Left lung (tissue), 10 donors: ENCODE data around the gene TRABD. TPM values are rescaled to one million over a fixed set of nuclear protein-coding genes. Genes with fewer than 3 reads are reported as not detected.

Experiments used
- ATAC-seq: fragments of 200-7000 bp; cut with Tn5 transposase; one replicate; pipeline ENCODE4 v1.9.1; 2020; ENCODE audit warnings: moderate library complexity
- DNase-seq, 4 donors: peaks; one replicate each; pipeline ENCODE4 v3.0.0-alpha.2; 2013 to 2020
- H3K27ac ChIP-seq, 2 donors: fragments of 200-600 bp; sonication (generic) in 1 of 2; one replicate each; pipeline versions ENCODE4 v1.5.0 to v1.8.0; 2020 to 2021
- H3K27me3 ChIP-seq, 2 donors: fragments of 200-600 bp; sonication (generic) in 1 of 2; one replicate each; pipeline versions ENCODE4 v1.5.0 to v1.8.0; 2020 to 2021
- H3K36me3 ChIP-seq, 2 donors: fragments of 200-600 bp; sonication (generic) in 1 of 2; one replicate each; pipeline versions ENCODE4 v1.5.0 to v1.8.0; 2020 to 2021
- H3K4me1 ChIP-seq, 2 donors: fragments of 200-600 bp; one replicate each; pipeline ENCODE4 v1.8.0; 2021
- H3K4me3 ChIP-seq, 2 donors: fragments of 200-600 bp; sonication (generic) in 1 of 2; one replicate each; pipeline versions ENCODE4 v1.5.0 to v1.8.0; 2020 to 2021; ENCODE audit warnings: mild to moderate bottlenecking in 1 of 2
- H3K9me3 ChIP-seq, 2 donors: fragments of 200-600 bp; sonication (generic) in 1 of 2; one replicate each; pipeline versions ENCODE4 v1.5.0 to v1.8.0; 2020 to 2021
- intact Hi-C, 2 donors: fragments of 100-400 bp; cut with DNase I; formaldehyde crosslinking; loops; one replicate each; pipeline versions ENCODE4 v1.11.2 to v1.14.2; 2022
- polyA plus RNA-seq, 6 donors: library from polyadenylated mRNA; unstranded; fragments of 120-200 nt; gene quantifications; one replicate each; pipeline ENCODE4 v1.2.1, GENCODE V29; 2013; ENCODE audit not compliant: insufficient read length in 6 of 6
- total RNA-seq, 2 donors: library from RNA; stranded (reverse); fragmentation: NEBNext Ultra II Directional; extraction: Animal tissue kit (Norgen Biotek cat#: 25700); gene quantifications; one replicate each; pipeline ENCODE4 v1.2.1, GENCODE V29; 2021
- TF ChIP-seq, protein P1 (sequence below), 2 donors: fragments of 200-600 bp; sonication (generic) in 1 of 2; IDR thresholded peaks; one replicate each; pipeline versions ENCODE4 v1.5.0 to v1.8.0; 2021; ENCODE audit warnings: antibody characterized with exemption in 2 of 2
- donor health status: DM: no; HTN: yes; CAD: no.
- donor health status: DM: no; HTN: no; CAD: no.

Gene TRABD
- total and polyA plus RNA-seq, 8 donors: 16.0 to 54.2 (median 24.4) TPM

DNA sequence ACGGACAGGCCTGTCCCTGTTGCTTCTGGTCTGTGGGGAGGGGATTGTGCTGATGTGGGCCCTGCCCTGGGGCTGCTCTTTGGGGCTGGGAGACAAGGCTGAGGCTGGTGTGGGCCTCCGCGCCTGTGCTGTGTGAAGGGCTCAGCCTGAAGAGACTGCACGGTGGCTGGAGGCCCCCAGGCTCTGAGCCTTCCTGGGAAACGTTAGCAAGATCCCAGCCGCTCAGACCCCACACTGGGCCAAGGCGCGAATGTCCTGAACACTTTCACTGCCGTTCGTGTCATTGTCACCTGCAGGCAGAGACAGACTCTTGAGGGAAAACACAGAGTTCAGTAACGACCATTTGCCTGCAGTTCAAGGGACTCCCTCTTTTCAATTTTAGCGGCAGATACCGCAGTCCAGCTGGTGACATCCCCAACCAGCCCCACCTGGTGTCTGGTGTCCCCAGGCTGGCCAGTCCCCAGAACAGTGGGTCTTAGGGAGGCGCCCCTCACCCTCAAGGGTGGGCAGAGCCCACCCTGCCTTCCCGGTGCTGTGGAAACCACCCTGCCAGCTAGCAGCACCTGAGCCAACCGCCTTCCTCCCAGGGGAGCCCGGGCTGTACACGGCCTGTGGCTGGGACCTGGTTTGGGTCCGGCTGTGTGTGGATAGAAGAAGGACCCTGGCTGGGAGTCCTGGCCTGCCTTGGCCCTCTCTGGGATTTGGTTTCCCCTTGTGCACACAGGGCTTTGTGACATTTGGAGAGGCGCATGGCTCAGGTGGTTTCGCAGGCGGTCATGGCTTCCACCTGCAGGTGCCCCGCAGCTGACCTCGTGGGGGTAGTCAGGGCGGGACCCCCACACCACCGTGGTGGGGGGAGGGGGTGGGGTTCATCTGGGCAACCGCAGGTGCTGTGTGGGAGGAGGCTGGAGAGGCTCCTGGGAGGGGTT lies 9.5 kb upstream of the TRABD start:
- intact Hi-C loops: no loop called here
- TF ChIP-seq, protein P1, sequence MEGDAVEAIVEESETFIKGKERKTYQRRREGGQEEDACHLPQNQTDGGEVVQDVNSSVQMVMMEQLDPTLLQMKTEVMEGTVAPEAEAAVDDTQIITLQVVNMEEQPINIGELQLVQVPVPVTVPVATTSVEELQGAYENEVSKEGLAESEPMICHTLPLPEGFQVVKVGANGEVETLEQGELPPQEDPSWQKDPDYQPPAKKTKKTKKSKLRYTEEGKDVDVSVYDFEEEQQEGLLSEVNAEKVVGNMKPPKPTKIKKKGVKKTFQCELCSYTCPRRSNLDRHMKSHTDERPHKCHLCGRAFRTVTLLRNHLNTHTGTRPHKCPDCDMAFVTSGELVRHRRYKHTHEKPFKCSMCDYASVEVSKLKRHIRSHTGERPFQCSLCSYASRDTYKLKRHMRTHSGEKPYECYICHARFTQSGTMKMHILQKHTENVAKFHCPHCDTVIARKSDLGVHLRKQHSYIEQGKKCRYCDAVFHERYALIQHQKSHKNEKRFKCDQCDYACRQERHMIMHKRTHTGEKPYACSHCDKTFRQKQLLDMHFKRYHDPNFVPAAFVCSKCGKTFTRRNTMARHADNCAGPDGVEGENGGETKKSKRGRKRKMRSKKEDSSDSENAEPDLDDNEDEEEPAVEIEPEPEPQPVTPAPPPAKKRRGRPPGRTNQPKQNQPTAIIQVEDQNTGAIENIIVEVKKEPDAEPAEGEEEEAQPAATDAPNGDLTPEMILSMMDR (IDR thresholded peaks at IDR 0.05): no peak
- Histone ChIP-seq H3K27me3 (peaks cover 4 to 49% of the 10 kb centered on the region in 2 donors), H3K36me3 (no peaks in the 10 kb centered on the region), H3K4me1 (peaks cover 0 to 9% of the 10 kb centered on the region in 2 donors), H3K27ac (no peak overlapping the region), H3K9me3 (no peaks in the 10 kb centered on the region), H3K4me3 (no peak overlapping the region)
- ATAC-seq: no peak
- DNase-seq: peak in 2 of 4 donors; percentile 28 to 69

DNA sequence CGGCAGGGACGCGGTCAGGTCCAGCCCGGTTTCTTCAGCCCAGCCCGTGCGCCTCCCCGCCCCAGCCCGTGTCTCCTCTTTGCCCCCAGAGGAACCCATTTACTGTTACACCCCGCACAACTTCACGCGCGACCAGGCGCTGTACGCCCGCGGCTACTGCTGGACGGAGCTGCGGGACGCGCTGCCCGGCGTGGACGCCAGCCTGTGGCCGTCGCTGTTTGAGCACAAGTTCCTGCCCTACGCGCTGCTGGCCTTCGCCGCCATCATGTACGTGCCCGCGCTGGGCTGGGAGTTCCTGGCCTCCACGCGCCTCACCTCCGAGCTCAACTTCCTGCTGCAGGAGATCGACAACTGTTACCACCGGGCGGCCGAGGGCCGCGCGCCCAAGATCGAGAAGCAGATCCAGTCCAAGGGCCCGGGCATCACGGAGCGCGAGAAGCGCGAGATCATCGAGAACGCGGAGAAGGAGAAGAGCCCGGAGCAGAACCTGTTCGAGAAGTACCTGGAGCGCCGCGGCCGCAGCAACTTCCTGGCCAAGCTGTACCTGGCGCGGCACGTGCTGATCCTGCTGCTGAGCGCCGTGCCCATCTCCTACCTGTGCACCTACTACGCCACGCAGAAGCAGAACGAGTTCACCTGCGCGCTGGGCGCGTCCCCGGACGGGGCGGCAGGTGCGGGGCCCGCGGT lies 8.7 kb upstream of the TRABD start:
- no peak for ATAC-seq
- no peaks in the 10 kb centered on the region for H3K9me3 ChIP-seq
- H3K4me1 ChIP-seq: peaks cover 0 to 5% of the 10 kb centered on the region in 2 donors
- intact Hi-C loops: no loop called here
- H3K27ac ChIP-seq: no peak overlapping the region
- peaks cover 0 to 41% of the 10 kb centered on the region in 2 donors for H3K27me3 ChIP-seq
- H3K4me3 ChIP-seq: no peak overlapping the region
- TF ChIP-seq, protein P1 (IDR thresholded peaks at IDR 0.05): no peak
- DNase-seq: peak in 2 of 4 donors; percentile 31 to 71
- no peaks in the 10 kb centered on the region for H3K36me3 ChIP-seq

DNA sequence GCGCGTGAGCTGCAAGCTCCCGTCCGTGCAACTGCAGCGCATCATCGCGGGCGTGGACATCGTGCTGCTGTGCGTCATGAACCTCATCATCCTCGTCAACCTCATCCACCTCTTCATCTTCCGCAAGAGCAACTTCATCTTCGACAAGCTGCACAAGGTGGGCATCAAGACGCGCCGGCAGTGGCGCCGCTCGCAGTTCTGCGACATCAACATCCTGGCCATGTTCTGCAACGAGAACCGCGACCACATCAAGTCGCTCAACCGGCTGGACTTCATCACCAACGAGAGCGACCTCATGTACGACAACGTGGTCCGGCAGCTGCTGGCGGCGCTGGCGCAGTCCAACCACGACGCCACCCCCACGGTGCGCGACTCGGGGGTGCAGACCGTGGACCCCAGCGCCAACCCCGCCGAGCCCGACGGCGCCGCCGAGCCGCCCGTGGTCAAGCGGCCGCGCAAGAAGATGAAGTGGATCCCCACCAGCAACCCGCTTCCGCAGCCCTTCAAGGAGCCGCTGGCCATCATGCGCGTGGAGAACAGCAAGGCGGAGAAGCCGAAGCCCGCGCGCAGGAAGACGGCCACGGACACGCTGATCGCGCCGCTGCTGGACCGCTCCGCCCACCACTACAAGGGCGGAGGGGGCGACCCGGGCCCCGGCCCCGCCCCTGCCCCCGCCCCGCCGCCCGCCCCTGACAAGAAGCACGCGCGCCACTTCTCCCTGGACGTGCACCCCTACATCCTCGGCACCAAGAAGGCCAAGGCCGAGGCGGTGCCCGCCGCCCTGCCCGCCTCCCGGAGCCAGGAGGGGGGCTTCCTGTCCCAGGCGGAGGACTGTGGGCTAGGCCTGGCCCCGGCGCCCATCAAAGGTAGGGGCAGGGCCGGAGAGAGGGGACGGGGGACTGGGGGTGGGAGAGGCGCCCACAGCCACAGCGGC lies 7.9 kb upstream of the TRABD start:
- Histone ChIP-seq H3K36me3 (no peaks in the 10 kb centered on the region), H3K4me3 (no peak overlapping the region), H3K27me3 (peaks cover 0 to 38% of the 10 kb centered on the region in 2 donors), H3K4me1 (peaks cover 0 to 5% of the 10 kb centered on the region in 2 donors), H3K27ac (no peak overlapping the region), H3K9me3 (no peaks in the 10 kb centered on the region)
- ATAC-seq (no peak), DNase-seq (peak in 2 of 4 donors; percentile 22 to 72)
- TF ChIP-seq, protein P1 (IDR thresholded peaks at IDR 0.05): no peak
- intact Hi-C loops: no loop called here

DNA sequence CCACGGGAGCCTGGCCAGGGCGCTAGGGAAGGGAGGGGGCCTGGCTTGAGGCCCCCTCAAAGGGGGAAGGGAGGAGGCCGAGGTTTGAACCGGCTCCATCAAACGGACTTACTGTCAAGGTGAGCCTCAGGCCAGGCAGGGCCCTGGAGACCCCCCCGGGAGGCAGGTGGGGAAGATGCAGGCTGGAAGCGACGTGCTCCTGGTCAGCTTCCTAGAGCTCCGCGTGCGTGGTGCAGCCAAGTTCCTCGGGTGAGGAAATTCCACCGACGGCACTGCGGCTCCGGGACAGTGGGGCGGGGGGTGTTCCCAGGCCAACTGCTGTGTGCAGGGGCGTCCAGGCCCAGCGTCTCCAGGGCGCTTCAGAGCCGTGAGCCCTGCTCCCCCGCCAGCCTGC lies 7.2 kb upstream of the TRABD start:
- DNase-seq (peak in 1 of 4 donors; percentile 26), ATAC-seq (no peak)
- TF ChIP-seq, protein P1 (IDR thresholded peaks at IDR 0.05): no peak
- Histone ChIP-seq H3K4me3 (no peak overlapping the region), H3K9me3 (no peaks in the 10 kb centered on the region), H3K4me1 (peaks cover 0 to 4% of the 10 kb centered on the region in 2 donors), H3K36me3 (no peaks in the 10 kb centered on the region), H3K27me3 (peaks cover 0 to 35% of the 10 kb centered on the region in 2 donors), H3K27ac (no peak overlapping the region)
- intact Hi-C loops: no loop called here
